Measurements from ENCODE around the gene PPWD1.

PPWD1 gene

DNA sequence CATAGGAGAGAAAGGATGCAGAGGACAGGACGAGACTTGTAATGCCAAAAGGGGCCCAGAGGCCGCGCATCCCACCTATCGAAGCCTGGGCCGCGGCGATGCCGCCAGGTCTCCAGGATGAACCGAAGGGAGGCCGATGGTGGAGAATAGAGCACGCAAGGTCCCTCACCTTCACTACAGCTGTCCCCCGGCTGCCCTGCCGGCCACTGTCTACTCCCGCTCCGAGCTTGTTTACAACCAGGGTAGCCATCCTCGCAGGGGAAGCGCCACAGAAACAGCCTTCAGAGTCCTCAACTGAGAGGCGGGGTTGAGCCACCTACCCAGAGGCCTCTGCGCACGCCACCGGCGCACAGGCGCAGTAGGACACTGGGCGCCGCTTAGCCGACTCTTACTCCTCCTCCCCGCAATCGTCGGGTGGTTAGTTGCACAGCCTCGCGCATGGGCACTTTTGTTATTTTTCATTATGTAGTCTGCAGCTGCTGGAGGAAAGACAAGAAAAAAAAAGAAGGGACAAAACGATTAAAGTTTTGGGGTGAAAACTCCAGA is 61.0 kb downstream of the PPWD1 start, which contains the start of gene TRIM23:
Gene TRIM23 (minus strand): TSS at position 309 of the 546 bp plus-strand sequence. CDS start 59 bp downstream, at position 250.
- DNase-seq: peak; percentile 92 to 97 (median 96)

DNA sequence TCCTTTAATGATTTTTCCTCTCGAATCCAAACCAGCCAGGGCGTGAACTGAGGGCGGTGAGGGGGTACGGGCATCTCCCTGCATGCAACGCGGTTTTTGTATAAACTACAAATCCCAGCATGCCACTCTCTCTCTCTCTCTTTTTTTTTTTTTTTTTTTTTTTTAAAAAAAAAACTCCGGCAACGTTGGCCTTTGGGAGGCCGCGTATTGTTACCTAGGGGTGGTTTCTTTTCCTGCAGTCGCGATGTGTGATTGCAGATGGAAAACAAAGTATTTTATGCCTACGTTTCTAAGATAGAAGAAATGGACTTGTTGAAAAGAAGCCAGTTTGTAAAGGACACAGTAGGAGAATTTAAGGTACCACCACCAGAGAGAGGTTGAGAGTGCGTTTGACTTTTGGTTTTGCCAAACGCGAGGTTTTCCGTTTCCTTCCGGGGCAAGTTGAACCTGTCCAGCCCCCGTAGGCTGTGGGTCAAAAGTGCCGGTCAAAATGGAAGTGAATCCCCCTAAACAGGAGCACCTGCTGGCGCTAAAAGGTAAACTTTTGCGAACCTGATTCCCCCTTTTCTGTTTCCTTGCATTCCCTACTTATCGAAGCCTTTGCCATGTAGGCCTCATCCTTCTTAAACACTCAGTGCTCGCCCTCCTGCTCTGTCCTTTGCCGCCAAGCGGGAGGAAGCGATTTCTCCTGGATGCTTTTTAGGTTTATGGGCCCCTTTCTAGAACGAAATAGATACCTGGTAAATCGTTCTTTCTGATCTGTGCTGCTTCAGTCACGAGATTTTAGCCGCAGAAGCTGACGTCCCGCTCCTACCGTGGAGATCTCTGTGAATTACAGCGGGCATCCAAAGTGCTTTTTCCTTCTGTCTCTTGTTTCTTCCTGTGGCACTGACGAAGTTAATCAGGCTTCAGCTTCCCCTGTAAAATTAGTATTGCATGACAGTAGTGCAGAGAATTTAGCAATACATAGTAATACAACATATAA is 61.8 kb downstream of the PPWD1 start, which contains the start of the genes SHLD3 and TRAPPC13:
Gene SHLD3 (plus strand): TSS at position 457 of the 985 bp plus-strand sequence. CDS start 4,561 bp downstream, outside the sequence.
Gene TRAPPC13 (plus strand): TSS at position 457 of the 985 bp plus-strand sequence. CDS start 34 bp downstream, at position 491.
- DNase-seq: peak; percentile 92 to 97 (median 96)

DNA sequence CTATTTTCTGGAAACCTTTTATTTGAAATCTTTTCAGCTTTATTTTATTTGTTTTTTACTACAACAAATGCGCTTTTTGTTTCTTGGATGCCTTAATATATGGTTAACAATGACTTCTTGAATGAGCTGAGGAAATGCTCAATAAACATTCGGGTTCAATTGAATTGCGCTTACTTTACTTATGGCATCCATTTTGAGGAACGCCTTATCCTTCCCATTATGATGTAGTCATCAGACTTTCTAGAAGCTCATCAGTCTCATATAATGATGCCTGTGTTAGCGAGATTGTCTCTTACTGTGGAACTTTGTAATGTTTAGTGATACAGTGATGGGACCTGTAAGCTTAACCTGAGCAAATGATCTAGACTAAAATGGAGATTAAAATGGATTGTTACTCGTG is 62.6 kb downstream of the PPWD1 start:
- DNase-seq: peak in 1 of 3 experiments; percentile 13

DNA sequence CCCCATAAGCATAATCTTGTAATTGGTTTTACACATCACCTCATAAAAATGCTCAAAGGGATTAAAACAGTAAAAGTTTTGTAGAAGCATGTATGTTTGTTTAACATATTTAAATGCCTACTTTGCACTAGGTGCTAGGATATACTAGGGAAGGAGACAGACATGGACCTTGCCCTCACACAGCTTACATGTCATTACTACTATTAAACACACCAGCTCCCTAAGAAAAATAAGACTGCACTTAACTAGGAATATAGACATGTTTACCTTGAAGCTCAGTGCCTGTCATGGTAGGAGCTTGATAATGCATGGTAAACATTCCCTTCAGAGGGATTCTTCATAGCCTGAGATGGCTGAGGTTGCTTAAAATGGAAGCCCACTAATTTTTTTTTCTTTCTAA is 67.9 kb downstream of the PPWD1 start:
- no peak for DNase-seq

All from NCI-H1417 (cell line).